GM12864 (cell line): ENCODE measurements around the gene LUZP1.

ENCODE experiments used
- DNase-seq: peaks from one replicate; pipeline ENCODE4 v3.0.0-alpha.2; 2011; ENCODE audit warnings: low read depth
- H3K4me3 ChIP-seq: 2 replicates; pipeline ENCODE4 v1.5.1; 2011; ENCODE audit warnings: mild to moderate bottlenecking, low read depth, low read length, control low read depth
- CTCF ChIP-seq: IDR thresholded peaks from 2 replicates; pipeline ENCODE4 v1.5.1; 2011; ENCODE audit warnings: low read depth, mild to moderate bottlenecking, moderate library complexity, low read length, control low read depth, inconsistent platforms; ENCODE audit errors: missing control alignments

LUZP1 gene

GRCh38 chr1:23110391-23110790 lies 58.3 kb downstream of the LUZP1 start:
- H3K4me3 ChIP-seq, result no peak overlapping the region

GRCh38 chr1:23108918-23109533 lies 59.6 kb downstream of the LUZP1 start:
- no peak overlapping the region for H3K4me3 ChIP-seq
- no peak for DNase-seq
- no peak for TF ChIP-seq CTCF

More at GRCh38 chr1:23110391-23110790, 58.3 kb downstream of the LUZP1 start:
- DNase-seq, result no peak
- no peak for TF ChIP-seq CTCF

GRCh38 chr1:23103001-23103889 lies 65.4 kb downstream of the LUZP1 start:
- no peak overlapping the region for H3K4me3 ChIP-seq
- no peak for TF ChIP-seq CTCF
- DNase-seq, result no peak

GRCh38 chr1:23102289-23102688 lies 66.4 kb downstream of the LUZP1 start:
- no peak for TF ChIP-seq CTCF
- no peak for DNase-seq
- H3K4me3 ChIP-seq, result no peak overlapping the region

GRCh38 chr1:23101887-23102286 lies 66.8 kb downstream of the LUZP1 start:
- no peak for TF ChIP-seq CTCF
- no peak for DNase-seq
- no peak overlapping the region for H3K4me3 ChIP-seq

- TF ChIP-seq CTCF, result no peak
- no peak overlapping the region for H3K4me3 ChIP-seq
- DNase-seq, result no peak
Observed at GRCh38 chr1:23101101-23101827, 67.4 kb downstream of the LUZP1 start.
